CD14-positive monocyte (primary cell): Measurements from ENCODE around the gene SLC6A1. TPM values are rescaled to one million over a fixed set of nuclear protein-coding genes. Genes with fewer than 3 reads are reported as not detected.

Experiments used
- DNase-seq, 3 donors: peaks; one replicate each; pipeline ENCODE4 v3.0.0-alpha.2; 2011 to 2022
- H2AFZ ChIP-seq: 2 replicates; pipeline ENCODE4 v1.6.0; 2012; ENCODE audit warnings: mild to moderate bottlenecking, low read depth, low read length, inconsistent platforms; ENCODE audit not compliant: insufficient read depth, poor library complexity, severe bottlenecking
- H3K27ac ChIP-seq, 2 donors: 1 replicate in 1 of 2; 2 replicates in 1 of 2; pipeline ENCODE4 v1.5.1; 2012 to 2013; ENCODE audit warnings: low read length in 2 of 2, control low read depth in 1 of 2, inconsistent platforms in 1 of 2, low read depth in 1 of 2, mild to moderate bottlenecking in 1 of 2
- H3K27me3 ChIP-seq, 2 donors: one replicate each; pipeline versions ENCODE4 v1.6.0 to v1.6.1; 2011 to 2013; ENCODE audit warnings: low read length in 2 of 2; ENCODE audit not compliant: control insufficient read depth in 2 of 2, insufficient read depth in 2 of 2
- H3K36me3 ChIP-seq, 2 donors: replicated peaks in 1 of 2; 1 replicate in 1 of 2; 2 replicates in 1 of 2; pipeline versions ENCODE4 v1.5.1 to v1.6.1; 2012 to 2013; ENCODE audit warnings: low read length in 2 of 2, control low read depth in 1 of 2, inconsistent platforms in 1 of 2, mild to moderate bottlenecking in 1 of 2; ENCODE audit not compliant: insufficient read depth in 2 of 2, control insufficient read depth in 1 of 2
- H3K4me1 ChIP-seq, 2 donors: 1 replicate in 1 of 2; 2 replicates in 1 of 2; pipeline versions ENCODE4 v1.5.1 to v1.6.1; 2012 to 2013; ENCODE audit warnings: low read length in 2 of 2, control low read depth in 1 of 2, inconsistent platforms in 1 of 2, mild to moderate bottlenecking in 1 of 2, moderate library complexity in 1 of 2; ENCODE audit not compliant: insufficient read depth in 2 of 2, control insufficient read depth in 1 of 2
- H3K4me2 ChIP-seq: replicated peaks from 2 replicates; pipeline ENCODE3; 2012; ENCODE audit warnings: low read length, moderate library complexity, mild to moderate bottlenecking; ENCODE audit not compliant: poor library complexity, severe bottlenecking; ENCODE audit errors: extremely low read depth
- H3K4me3 ChIP-seq, 3 experiments: fragments of 200-600 bp in 1 of 3; sonication (generic) in 1 of 3; replicated peaks in 1 of 3; 1 replicate in 2 of 3; 2 replicates in 1 of 3; pipeline ENCODE4 v1.5.1; 2011 to 2013; ENCODE audit warnings: low read length in 3 of 3, mild to moderate bottlenecking in 3 of 3, control low read depth in 2 of 3, low read depth in 2 of 3, inconsistent platforms in 1 of 3, moderate library complexity in 1 of 3
- H3K79me2 ChIP-seq: 2 replicates; pipeline ENCODE4 v1.6.0; 2012; ENCODE audit warnings: mild to moderate bottlenecking, control low read depth, inconsistent platforms, low read length, moderate library complexity; ENCODE audit not compliant: insufficient read depth
- H3K9ac ChIP-seq: 2 replicates; pipeline ENCODE4 v1.6.0; 2017; ENCODE audit warnings: low read length, mild to moderate bottlenecking; ENCODE audit not compliant: insufficient read depth, poor library complexity, severe bottlenecking
- H3K9me3 ChIP-seq, 2 donors: replicated peaks in 1 of 2; 1 replicate in 1 of 2; 2 replicates in 1 of 2; pipeline versions ENCODE4 v1.5.1 to v1.6.1; 2012 to 2013; ENCODE audit warnings: low read length in 2 of 2, control low read depth in 1 of 2; ENCODE audit not compliant: control insufficient read depth in 1 of 2, insufficient read depth in 1 of 2
- H4K20me1 ChIP-seq: 2 replicates; pipeline ENCODE4 v1.6.0; 2012; ENCODE audit warnings: mild to moderate bottlenecking, low read length, control low read depth, moderate library complexity; ENCODE audit not compliant: insufficient read depth
- H3K27ac Mint-ChIP-seq, 7 donors: one replicate each; pipeline ENCODE4 v1.8.0; 2020; ENCODE audit warnings: mild to moderate bottlenecking in 7 of 7, mixed read lengths in 7 of 7, moderate library complexity in 6 of 7, inconsistent platforms in 2 of 7
- H3K27me3 Mint-ChIP-seq, 3 donors: one replicate each; pipeline ENCODE4 v1.8.0; 2021 to 2022; ENCODE audit warnings: low read depth in 3 of 3, mild to moderate bottlenecking in 3 of 3, mixed read lengths in 3 of 3, moderate library complexity in 3 of 3, inconsistent platforms in 1 of 3
- H3K36me3 Mint-ChIP-seq, 2 donors: one replicate each; pipeline ENCODE4 v1.8.0; 2020; ENCODE audit warnings: mixed read lengths in 2 of 2, inconsistent platforms in 1 of 2, mild to moderate bottlenecking in 1 of 2
- H3K4me1 Mint-ChIP-seq: one replicate; pipeline ENCODE4 v1.8.0; 2020; ENCODE audit warnings: mild to moderate bottlenecking, mixed read lengths
- H3K4me3 Mint-ChIP-seq, 2 donors: one replicate each; pipeline ENCODE4 v1.8.0; 2020; ENCODE audit warnings: mild to moderate bottlenecking in 2 of 2, mixed read lengths in 2 of 2, moderate library complexity in 1 of 2
- H3K9me3 Mint-ChIP-seq, 7 donors: one replicate each; pipeline ENCODE4 v1.8.0; 2020 to 2022; ENCODE audit warnings: mixed read lengths in 7 of 7, mild to moderate bottlenecking in 6 of 7, moderate library complexity in 6 of 7, inconsistent platforms in 2 of 7
- CTCF ChIP-seq: fragments of 200-600 bp; IDR thresholded peaks from one replicate; pipeline ENCODE4 v1.8.0; 2022; ENCODE audit warnings: antibody characterized with exemption, mild to moderate bottlenecking
- WGBS: methylation state at CpG from one replicate; pipeline ENCODE4 v1.1.5; 2013; ENCODE audit warnings: missing lambda C conversion rate; ENCODE audit not compliant: insufficient coverage; 5-methylcytosine and 5-hydroxymethylcytosine counted together
- intact Hi-C, 2 donors: fragments of 100-400 bp; cut with micrococcal nuclease; formaldehyde crosslinking; loops; one replicate each; pipeline versions ENCODE4 v1.15.0 to v1.15.1; 2023
- polyA plus RNA-seq, 3 donors: library from polyadenylated mRNA; depleted of rRNA in 1 of 3; unstranded in 2 of 3; stranded (reverse) in 1 of 3; fragments of 300-500 nt in 2 of 3; fragments of >200 nt in 1 of 3; fragmentation: Illumina TruSeq in 2 of 3; gene quantifications; 1 replicate in 2 of 3; 2 replicates in 1 of 3; pipeline ENCODE4 v1.2.3, GENCODE V29; 2012 to 2021

The SLC6A1 gene
- polyA plus RNA-seq, 3 donors, result not detected

- no peak overlapping the region for H3K27ac ChIP-seq
- H3K4me3 Mint-ChIP-seq, result no peak overlapping the region
- H3K4me1 Mint-ChIP-seq, result no peaks in the 10 kb centered on the region
- H3K27me3 ChIP-seq, result no peaks in the 10 kb centered on the region
- no peak overlapping the region for H2AFZ ChIP-seq
- no peak overlapping the region for H3K27ac Mint-ChIP-seq
- peaks cover 0 to 5% (median 0%) of the 10 kb centered on the region in 7 donors for H3K9me3 Mint-ChIP-seq
- H3K9me3 ChIP-seq, result no peaks in the 10 kb centered on the region
- H3K36me3 ChIP-seq, result no peaks in the 10 kb centered on the region
- DNase-seq, result no peak
- H3K36me3 Mint-ChIP-seq, result no peaks in the 10 kb centered on the region
- intact Hi-C loops, result no loop called here
- no peak overlapping the region for H3K4me2 ChIP-seq
- peaks cover 12 to 23% (median 15%) of the 10 kb centered on the region in 3 donors for H3K27me3 Mint-ChIP-seq
- no peak overlapping the region for H3K4me3 ChIP-seq
- no peak for TF ChIP-seq CTCF
- H3K9ac ChIP-seq, result no peak overlapping the region
- no peaks in the 10 kb centered on the region for H3K79me2 ChIP-seq
- no peaks in the 10 kb centered on the region for H4K20me1 ChIP-seq
- no peaks in the 10 kb centered on the region for H3K4me1 ChIP-seq
- WGBS, result 83% methylated on average over 2 of the region's 2 CpGs
Measured at GRCh38 chr3:11020764-11021163, 28.2 kb downstream of the SLC6A1 start.

GRCh38 chr3:11021611-11022011, 29.1 kb downstream of the SLC6A1 start:
- TF ChIP-seq CTCF, result no peak
- no peaks in the 10 kb centered on the region for H4K20me1 ChIP-seq
- no peaks in the 10 kb centered on the region for H3K27me3 ChIP-seq
- no peak overlapping the region for H3K4me3 Mint-ChIP-seq
- peaks cover 0 to 5% of the 10 kb centered on the region in 2 donors for H3K9me3 ChIP-seq
- H3K36me3 Mint-ChIP-seq, result no peaks in the 10 kb centered on the region
- 78% methylated on average over 8 of the region's 8 CpGs for WGBS
- no peaks in the 10 kb centered on the region for H3K79me2 ChIP-seq
- no peak for DNase-seq
- H3K9me3 Mint-ChIP-seq, result peaks cover 0 to 8% (median 2%) of the 10 kb centered on the region in 7 donors
- H3K36me3 ChIP-seq, result no peaks in the 10 kb centered on the region
- no peak overlapping the region for H3K27ac Mint-ChIP-seq
- H3K27ac ChIP-seq, result no peak overlapping the region
- no peaks in the 10 kb centered on the region for H3K4me1 Mint-ChIP-seq
- peaks cover 12 to 22% (median 13%) of the 10 kb centered on the region in 3 donors for H3K27me3 Mint-ChIP-seq
- intact Hi-C loops, result no loop called here
- H3K4me3 ChIP-seq, result no peak overlapping the region
- no peaks in the 10 kb centered on the region for H3K4me1 ChIP-seq
- no peak overlapping the region for H3K4me2 ChIP-seq
- no peak overlapping the region for H2AFZ ChIP-seq
- H3K9ac ChIP-seq, result no peak overlapping the region
